ENCODE data around the gene BCAT1. TPM values are rescaled to one million over a fixed set of nuclear protein-coding genes. Genes with fewer than 3 reads are reported as not detected.
A peak's percentile ranks its signal among the peaks of the same experiment; 100 is the strongest.

The BCAT1 gene
- total and polyA plus RNA-seq, 12 donors, result 0.95 to 17.0 (median 2.7) TPM

- Histone ChIP-seq H3K36me3 (peaks cover 0 to 6% (median 0%) of the 10 kb centered on the region in 9 donors), H3K4me3 (no peak overlapping the region), H3K4me1 (peaks cover 0 to 7% (median 0%) of the 10 kb centered on the region in 9 donors), H3K9me3 (no peaks in the 10 kb centered on the region), H3K27me3 (no peaks in the 10 kb centered on the region), H3K27ac (no peak overlapping the region)
- WGBS, 2 donors, result 65 to 74% methylated on average over 3 of the region's 3 CpGs
- intact Hi-C loops (cut with DNase I), result no loop called here
- ATAC-seq, result no peak
- no peak for TF ChIP-seq CTCF (IDR thresholded peaks at IDR 0.05)
- DNase-seq, result no peak
Observed at GRCh38 chr12:24850496-24850895, 98.4 kb downstream of the BCAT1 start.

GRCh38 chr12:24848941-24849477 lies 99.9 kb downstream of the BCAT1 start:
- Histone ChIP-seq H3K36me3 (peaks cover 0 to 6% (median 0%) of the 10 kb centered on the region in 9 donors), H3K9me3 (no peaks in the 10 kb centered on the region), H3K27me3 (no peaks in the 10 kb centered on the region), H3K27ac (no peak overlapping the region), H3K4me3 (no peak overlapping the region), H3K4me1 (no peaks in the 10 kb centered on the region)
- no peak for TF ChIP-seq CTCF (IDR thresholded peaks at IDR 0.05)
- DNase-seq, result no peak
- peak in 1 of 8 donors; percentile 71 for ATAC-seq
- WGBS, 2 donors, result 90 to 91% methylated on average over 8 of the region's 8 CpGs
- intact Hi-C loops (cut with DNase I), result no loop called here

GRCh38 chr12:24846689-24847088 lies 102.2 kb downstream of the BCAT1 start:
- no peaks in the 10 kb centered on the region for H3K4me1 ChIP-seq
- no peaks in the 10 kb centered on the region for H3K27me3 ChIP-seq
- no peak for TF ChIP-seq CTCF (IDR thresholded peaks at IDR 0.05)
- intact Hi-C loops (cut with DNase I), result no loop called here
- H3K36me3 ChIP-seq, result peaks cover 0 to 9% (median 0%) of the 10 kb centered on the region in 9 donors
- no peak for DNase-seq
- no peak for ATAC-seq
- no peak overlapping the region for H3K4me3 ChIP-seq
- no peak overlapping the region for H3K27ac ChIP-seq
- 93 to 94% methylated on average over 2 of the region's 2 CpGs for WGBS, 2 donors
- H3K9me3 ChIP-seq, result no peaks in the 10 kb centered on the region

GRCh38 chr12:24845615-24846014 lies 103.3 kb downstream of the BCAT1 start:
- Histone ChIP-seq H3K9me3 (no peaks in the 10 kb centered on the region), H3K4me1 (no peaks in the 10 kb centered on the region), H3K27me3 (no peaks in the 10 kb centered on the region), H3K27ac (no peak overlapping the region), H3K4me3 (no peak overlapping the region), H3K36me3 (peaks cover 0 to 16% (median 0%) of the 10 kb centered on the region in 9 donors)
- DNase-seq, result no peak
- WGBS, 2 donors, result 86 to 89% methylated on average over 3 of the region's 3 CpGs
- ATAC-seq, result no peak
- TF ChIP-seq CTCF (IDR thresholded peaks at IDR 0.05), result no peak
- intact Hi-C loops (cut with DNase I), result no loop called here

Measured in heart right ventricle (tissue), 16 donors.